ENCODE results near the gene FGF18. TPM values are rescaled to one million over a fixed set of nuclear protein-coding genes. Genes with fewer than 3 reads are reported as not detected.

FGF18 gene
- polyA plus RNA-seq, 3 donors, result not detected

DNA sequence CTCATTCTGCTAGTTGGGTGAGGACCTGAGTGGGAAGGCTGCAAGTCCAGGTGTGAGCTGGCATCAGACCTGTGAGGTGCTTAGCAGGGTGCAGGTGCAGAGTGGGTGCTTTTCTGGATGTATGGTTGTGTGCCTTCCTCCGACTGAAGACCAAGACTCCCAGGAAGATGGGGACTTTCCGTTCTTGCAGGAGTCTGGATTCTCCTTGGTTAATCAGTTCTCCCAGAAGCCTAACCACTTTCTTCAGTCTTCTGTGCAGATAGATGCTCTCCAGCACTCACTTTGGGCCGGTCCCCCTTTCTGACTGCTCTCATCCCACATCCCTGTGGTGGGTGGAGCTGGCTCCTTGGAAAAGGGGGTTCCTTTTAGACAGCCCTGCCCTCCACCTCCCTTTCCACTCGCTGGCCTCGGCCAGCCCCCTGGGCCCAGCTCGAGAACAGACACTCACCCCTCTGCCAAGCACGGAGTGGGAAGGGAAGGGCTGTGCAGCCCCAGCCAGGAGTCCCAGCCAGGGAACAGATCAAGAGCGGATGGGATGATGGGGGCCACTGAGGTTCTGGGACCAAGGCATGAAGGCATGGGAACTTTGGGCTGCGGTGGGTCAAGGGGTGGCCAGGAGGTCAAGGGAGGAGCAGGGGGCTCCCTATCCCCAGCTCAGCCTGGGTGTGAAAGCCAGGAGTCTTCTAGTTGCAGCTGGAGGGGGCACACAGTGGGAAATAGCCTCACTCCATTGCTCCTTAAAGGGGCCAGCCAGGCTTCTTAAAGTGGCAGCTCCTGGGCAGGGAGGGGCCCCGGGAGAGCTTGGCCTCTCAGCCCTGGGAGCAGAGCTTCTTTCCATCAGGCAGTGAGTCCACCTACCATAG, 62.4 kb downstream of the FGF18 start:
- Mint-ChIP-seq H3K9me3 (no peaks in the 10 kb centered on the region), H3K27me3 (ENCODE audit: low read depth in 3 of 3) (peaks cover 0 to 1% (median 0%) of the 10 kb centered on the region in 3 donors), H3K36me3 (no peaks in the 10 kb centered on the region), H3K27ac (no peak overlapping the region), H3K4me3 (no peak overlapping the region), H3K4me1 (peaks cover 7% of the 10 kb centered on the region)
- peak in 1 of 3 donors; percentile 10 for DNase-seq
- H3K4me2 ChIP-seq (replicated peaks; ENCODE audit: extremely low read depth, low read length, poor library complexity, severe bottlenecking), result no peak overlapping the region
- 92% methylated on average over 2 of the region's 10 CpGs for WGBS (ENCODE audit: insufficient coverage)
- no peak overlapping the region for H3K4me3 ChIP-seq (replicated peaks in 1 of 3; ENCODE audit: low read depth in 2 of 3, low read length in 3 of 3)
- no peaks in the 10 kb centered on the region for H3K79me2 ChIP-seq (ENCODE audit: insufficient read depth, low read length)
- H4K20me1 ChIP-seq (ENCODE audit: insufficient read depth, low read length), result no peaks in the 10 kb centered on the region
- H3K27ac ChIP-seq (ENCODE audit: low read depth in 1 of 2, low read length in 2 of 2), result no peak overlapping the region
- no peak overlapping the region for H2AFZ ChIP-seq (ENCODE audit: insufficient read depth, low read depth, low read length, poor library complexity, severe bottlenecking)
- H3K9ac ChIP-seq (ENCODE audit: insufficient read depth, low read length, poor library complexity, severe bottlenecking), result no peak overlapping the region
- H3K36me3 ChIP-seq (replicated peaks in 1 of 2; ENCODE audit: control insufficient read depth in 1 of 2, insufficient read depth in 2 of 2, low read length in 2 of 2), result no peaks in the 10 kb centered on the region
- no peaks in the 10 kb centered on the region for H3K27me3 ChIP-seq (ENCODE audit: control insufficient read depth in 2 of 2, insufficient read depth in 2 of 2, low read length in 2 of 2)
- intact Hi-C loops (cut with micrococcal nuclease), result loop anchor here (5.0 kb wide), 1 partner anchor 425 kb away; no protein-coding TSS in a partner anchor
- H3K4me1 ChIP-seq (ENCODE audit: control insufficient read depth in 1 of 2, insufficient read depth in 2 of 2, low read length in 2 of 2), result peaks cover 1 to 4% of the 10 kb centered on the region in 2 donors
- TF ChIP-seq, protein P1, sequence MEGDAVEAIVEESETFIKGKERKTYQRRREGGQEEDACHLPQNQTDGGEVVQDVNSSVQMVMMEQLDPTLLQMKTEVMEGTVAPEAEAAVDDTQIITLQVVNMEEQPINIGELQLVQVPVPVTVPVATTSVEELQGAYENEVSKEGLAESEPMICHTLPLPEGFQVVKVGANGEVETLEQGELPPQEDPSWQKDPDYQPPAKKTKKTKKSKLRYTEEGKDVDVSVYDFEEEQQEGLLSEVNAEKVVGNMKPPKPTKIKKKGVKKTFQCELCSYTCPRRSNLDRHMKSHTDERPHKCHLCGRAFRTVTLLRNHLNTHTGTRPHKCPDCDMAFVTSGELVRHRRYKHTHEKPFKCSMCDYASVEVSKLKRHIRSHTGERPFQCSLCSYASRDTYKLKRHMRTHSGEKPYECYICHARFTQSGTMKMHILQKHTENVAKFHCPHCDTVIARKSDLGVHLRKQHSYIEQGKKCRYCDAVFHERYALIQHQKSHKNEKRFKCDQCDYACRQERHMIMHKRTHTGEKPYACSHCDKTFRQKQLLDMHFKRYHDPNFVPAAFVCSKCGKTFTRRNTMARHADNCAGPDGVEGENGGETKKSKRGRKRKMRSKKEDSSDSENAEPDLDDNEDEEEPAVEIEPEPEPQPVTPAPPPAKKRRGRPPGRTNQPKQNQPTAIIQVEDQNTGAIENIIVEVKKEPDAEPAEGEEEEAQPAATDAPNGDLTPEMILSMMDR (IDR thresholded peaks at IDR 0.05), result no peak
- no peaks in the 10 kb centered on the region for H3K9me3 ChIP-seq (replicated peaks in 1 of 2; ENCODE audit: control insufficient read depth in 1 of 2, insufficient read depth in 1 of 2, low read length in 2 of 2)

DNA sequence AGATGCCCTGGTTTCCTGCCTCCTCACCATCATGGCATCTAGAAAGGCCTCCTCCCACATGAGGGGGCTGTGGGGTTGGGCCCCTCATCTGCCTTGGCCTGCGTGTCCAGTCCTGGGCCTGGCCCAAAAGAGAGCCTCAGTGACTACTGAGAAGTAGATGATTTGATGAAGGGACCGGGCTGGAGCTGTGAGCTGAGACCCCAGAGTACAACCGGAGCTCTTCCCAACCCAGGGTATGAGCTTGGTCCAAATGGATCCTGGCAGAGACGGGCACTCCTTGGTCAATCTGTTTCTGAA, 62.9 kb downstream of the FGF18 start:
- Histone ChIP-seq H3K4me2 (replicated peaks; ENCODE audit: extremely low read depth, low read length, poor library complexity, severe bottlenecking) (no peak overlapping the region), H3K4me1 (ENCODE audit: control insufficient read depth in 1 of 2, insufficient read depth in 2 of 2, low read length in 2 of 2) (no peaks in the 10 kb centered on the region), H3K27ac (ENCODE audit: low read depth in 1 of 2, low read length in 2 of 2) (no peak overlapping the region), H3K4me3 (replicated peaks in 1 of 3; ENCODE audit: low read depth in 2 of 3, low read length in 3 of 3) (no peak overlapping the region), H3K9me3 (replicated peaks in 1 of 2; ENCODE audit: control insufficient read depth in 1 of 2, insufficient read depth in 1 of 2, low read length in 2 of 2) (no peaks in the 10 kb centered on the region), H3K36me3 (replicated peaks in 1 of 2; ENCODE audit: control insufficient read depth in 1 of 2, insufficient read depth in 2 of 2, low read length in 2 of 2) (no peaks in the 10 kb centered on the region), H3K9ac (ENCODE audit: insufficient read depth, low read length, poor library complexity, severe bottlenecking) (no peak overlapping the region), H3K79me2 (ENCODE audit: insufficient read depth, low read length) (no peaks in the 10 kb centered on the region), H2AFZ (ENCODE audit: insufficient read depth, low read depth, low read length, poor library complexity, severe bottlenecking) (no peak overlapping the region), H3K27me3 (ENCODE audit: control insufficient read depth in 2 of 2, insufficient read depth in 2 of 2, low read length in 2 of 2) (no peaks in the 10 kb centered on the region), H4K20me1 (ENCODE audit: insufficient read depth, low read length) (no peaks in the 10 kb centered on the region)
- Mint-ChIP-seq H3K27me3 (ENCODE audit: low read depth in 3 of 3) (peaks cover 0 to 1% (median 1%) of the 10 kb centered on the region in 3 donors), H3K9me3 (no peaks in the 10 kb centered on the region), H3K36me3 (no peaks in the 10 kb centered on the region), H3K4me1 (peaks cover 2% of the 10 kb centered on the region), H3K27ac (no peak overlapping the region), H3K4me3 (no peak overlapping the region)
- no peak for DNase-seq
- TF ChIP-seq, protein P1 (IDR thresholded peaks at IDR 0.05), result no peak
- 93% methylated on average over 2 of the region's 4 CpGs for WGBS (ENCODE audit: insufficient coverage)
- intact Hi-C loops (cut with micrococcal nuclease), result loop anchor here (5.0 kb wide), 1 partner anchor 425 kb away; no protein-coding TSS in a partner anchor
